NCI-H2081 (cell line): ENCODE results near the gene TEKT5.
"Not testable (repeated sequence)": the region's sequence is repeated elsewhere in the genome, so short reads cannot be mapped to it uniquely, and the experiment has no call there.

Experiments
- DNase-seq, 2 experiments: peaks; one replicate each; lab custom pipeline; 2025; lab: John Stamatoyannopoulos, UW

The TEKT5 gene

DNA sequence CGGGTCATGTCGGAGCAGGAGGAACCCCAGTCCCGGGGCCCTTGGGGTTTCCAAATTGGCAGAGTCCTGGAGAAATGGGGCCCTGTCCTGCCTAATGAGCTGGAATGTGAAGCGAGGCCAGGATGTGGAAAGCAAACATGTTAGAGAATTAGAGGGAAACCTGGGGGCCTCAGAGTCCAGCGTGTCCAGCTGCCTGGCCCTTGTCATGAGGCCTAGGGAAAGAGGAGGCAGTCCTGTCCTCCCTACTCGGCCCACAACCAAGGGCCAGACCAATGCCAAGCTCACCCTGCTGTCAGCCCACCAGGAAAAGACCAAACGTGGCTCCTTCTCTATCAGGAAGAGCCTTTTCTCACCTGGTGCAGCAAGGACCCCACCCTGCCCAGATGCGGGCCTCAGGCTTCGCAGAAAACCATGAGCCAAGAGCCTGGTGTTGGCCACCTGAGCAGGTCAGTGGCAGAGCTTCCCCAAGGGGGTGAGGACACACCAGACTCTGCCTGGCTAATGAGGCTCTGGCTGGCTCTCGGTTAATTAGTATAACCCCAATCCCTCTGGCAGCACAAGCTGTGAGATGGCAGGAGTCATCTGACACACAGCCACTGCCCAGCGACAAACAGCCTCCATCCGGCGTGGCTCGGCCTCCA lies 10.1 kb downstream of the TEKT5 start:
- DNase-seq, result no peak

- no peak for DNase-seq
Observed at GRCh38 chr16:10683170-10683569, 11.6 kb downstream of the TEKT5 start.

GRCh38 chr16:10682604-10683003 lies 12.1 kb downstream of the TEKT5 start:
- no peak for DNase-seq

GRCh38 chr16:10681310-10682308 lies 13.1 kb downstream of the TEKT5 start:
- DNase-seq, result no peak

DNA sequence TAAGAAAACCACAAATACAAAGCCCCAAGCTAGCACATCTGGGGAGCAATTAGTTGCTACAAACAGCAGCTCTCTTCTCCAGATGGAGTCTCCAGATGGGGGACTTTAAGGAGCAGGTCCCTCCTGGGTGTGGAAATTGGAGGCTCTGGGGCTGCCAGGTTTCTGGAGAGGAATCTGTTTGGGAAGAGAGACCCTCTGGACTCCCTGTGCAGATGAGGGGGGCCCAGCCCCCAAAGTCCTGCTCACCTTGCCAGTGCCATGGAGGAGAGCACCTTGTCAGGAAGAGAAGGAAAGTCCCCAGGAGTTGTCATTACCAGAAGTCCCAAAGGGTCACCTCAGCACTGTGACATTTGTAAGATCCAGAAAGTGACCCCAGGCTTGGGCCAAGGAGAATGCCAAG lies 14.8 kb downstream of the TEKT5 start:
- DNase-seq, result no peak

GRCh38 chr16:10679441-10679840 lies 15.3 kb downstream of the TEKT5 start:
- DNase-seq, result not testable (repeated sequence)

GRCh38 chr16:10678655-10679054 lies 16.1 kb downstream of the TEKT5 start:
- DNase-seq, result no peak

DNA sequence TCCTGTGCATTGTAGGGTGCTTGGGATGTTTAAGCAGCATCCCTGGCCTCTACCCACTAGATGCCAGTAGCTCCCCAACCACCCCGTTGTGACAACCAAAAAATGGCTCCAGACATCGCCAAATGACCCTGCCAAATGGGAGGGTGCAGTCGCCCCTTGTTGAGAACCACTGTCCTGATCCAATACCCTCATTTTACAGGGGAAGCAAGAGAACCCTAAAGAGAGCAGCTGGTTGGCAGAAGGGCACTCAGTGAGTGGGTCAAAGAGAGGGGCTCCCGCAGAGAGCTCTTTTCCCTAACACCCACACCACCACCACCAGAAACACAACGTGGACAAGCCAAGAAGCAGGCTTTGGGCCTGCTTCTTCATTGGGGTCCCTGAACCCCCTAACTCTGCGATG lies 18.4 kb downstream of the TEKT5 start:
- DNase-seq, result no peak

- no peak for DNase-seq
Observed at GRCh38 chr16:10675861-10676260, 18.9 kb downstream of the TEKT5 start.

DNA sequence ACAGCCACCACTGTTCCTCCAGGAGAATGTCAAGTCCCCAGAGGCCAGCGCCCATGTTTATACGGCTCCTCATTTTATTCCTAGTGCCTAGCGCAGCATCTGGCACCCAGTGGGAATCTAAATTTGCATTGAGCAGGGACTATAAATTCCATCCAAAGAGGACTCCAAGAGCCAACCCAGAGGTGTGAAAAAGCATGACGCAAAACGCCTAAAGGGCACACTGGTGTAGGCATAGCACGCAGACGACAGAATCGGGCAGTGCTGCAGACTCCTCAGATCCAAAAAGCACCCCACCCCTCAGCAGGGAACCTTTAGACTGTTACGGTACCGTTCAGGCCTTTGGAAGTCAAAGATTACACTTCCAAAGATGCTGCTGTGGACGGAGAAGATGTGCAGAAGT lies 19.5 kb downstream of the TEKT5 start:
- no peak for DNase-seq

GRCh38 chr16:10671729-10672128 lies 23.0 kb downstream of the TEKT5 start:
- no peak for DNase-seq

DNA sequence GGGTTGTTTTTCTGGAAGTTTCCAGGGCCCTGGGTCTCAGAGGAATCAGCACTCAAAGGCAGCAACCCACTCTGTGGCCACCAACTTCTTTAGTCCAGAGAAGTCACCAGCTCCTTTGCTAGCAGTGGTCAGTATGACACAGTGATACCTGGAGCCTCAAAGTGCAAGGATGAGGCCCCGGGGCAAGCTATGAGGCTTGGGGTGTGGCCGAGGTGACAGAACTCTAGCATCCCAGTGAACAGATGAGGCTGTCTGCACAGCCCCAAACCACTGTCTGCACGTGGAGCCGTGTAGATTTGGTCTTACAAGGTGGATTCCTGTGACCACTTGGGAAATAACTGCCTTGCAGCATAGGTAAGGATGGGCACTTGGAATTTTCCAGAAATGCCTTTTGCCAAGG lies 24.9 kb downstream of the TEKT5 start:
- DNase-seq, result no peak

DNA sequence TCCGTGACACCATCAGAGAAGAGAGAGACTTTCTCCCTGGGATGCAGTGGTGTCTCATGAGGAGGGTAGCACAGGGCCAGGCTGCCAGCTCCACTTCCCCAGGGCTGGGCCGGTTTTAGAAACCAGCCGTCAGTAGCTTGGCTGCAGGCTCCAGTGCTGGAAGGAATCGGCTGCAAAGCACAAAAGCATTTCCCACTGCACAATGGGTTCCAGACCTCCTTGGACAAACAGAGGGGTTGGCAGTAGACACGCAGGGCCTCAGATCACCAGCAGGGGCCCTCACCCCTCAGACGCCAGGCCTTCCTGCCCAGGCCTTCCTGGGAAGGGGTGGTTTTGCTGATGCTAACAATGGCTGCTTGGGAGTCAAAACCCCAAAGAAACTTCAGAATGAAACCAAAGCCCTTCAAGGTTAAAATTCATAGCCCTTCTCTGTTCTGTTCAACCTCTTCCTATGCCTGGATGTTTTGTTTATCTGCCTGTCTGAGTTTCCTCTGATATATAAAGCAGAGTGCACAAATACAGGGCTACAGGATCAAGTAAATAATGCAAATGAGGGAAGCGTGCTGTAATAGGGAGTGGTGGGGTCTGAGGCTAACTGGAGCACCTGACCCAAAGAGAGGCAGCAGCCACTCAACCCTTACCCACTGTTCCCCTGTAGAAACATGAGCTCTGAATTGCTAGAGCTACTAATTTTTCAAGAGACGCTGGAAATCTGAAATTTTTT lies 26.2 kb downstream of the TEKT5 start:
- no peak for DNase-seq

- no peak for DNase-seq
Observed at GRCh38 chr16:10667239-10667638, 27.5 kb downstream of the TEKT5 start.

DNA sequence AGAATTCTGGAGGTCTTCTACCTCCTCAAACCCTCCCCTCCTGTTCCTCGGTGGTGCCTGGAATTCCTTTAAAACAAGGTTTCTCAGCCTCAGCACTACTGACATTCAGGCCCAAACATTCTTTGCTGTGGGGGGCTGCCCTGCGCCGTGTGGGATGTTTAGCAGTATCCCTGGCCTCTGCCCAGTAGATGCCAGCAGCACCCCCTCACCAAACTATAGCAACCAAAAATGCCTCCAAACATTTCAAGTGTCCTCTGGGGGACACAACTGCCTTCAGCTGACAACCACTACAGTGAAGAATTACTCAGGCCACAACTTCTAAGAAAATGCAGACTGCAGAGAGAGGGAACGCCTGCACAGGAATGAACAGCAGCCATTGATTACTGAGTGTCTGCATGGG lies 28.4 kb downstream of the TEKT5 start:
- no peak for DNase-seq

DNA sequence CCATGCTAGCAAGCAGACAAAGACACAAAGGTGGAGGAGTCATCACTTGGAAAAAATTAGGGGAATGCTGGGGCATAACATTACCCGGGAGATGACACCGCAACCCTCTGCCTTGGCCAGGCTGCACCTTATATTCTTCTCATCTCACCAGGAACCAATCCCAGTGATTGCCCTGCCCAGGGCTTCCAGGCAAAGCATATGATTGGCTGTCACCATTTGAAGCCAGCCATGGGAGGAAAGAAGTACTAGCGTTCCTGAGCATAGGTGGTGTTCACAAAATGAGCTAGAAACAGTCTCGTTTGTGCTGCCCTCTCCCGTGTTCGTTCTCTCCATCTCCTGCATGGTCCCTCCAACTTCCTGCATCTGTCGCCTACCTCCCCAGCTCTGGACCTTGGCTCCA lies 29.6 kb downstream of the TEKT5 start:
- no peak for DNase-seq

GRCh38 chr16:10664720-10665126 lies 30.0 kb downstream of the TEKT5 start:
- no peak for DNase-seq

DNA sequence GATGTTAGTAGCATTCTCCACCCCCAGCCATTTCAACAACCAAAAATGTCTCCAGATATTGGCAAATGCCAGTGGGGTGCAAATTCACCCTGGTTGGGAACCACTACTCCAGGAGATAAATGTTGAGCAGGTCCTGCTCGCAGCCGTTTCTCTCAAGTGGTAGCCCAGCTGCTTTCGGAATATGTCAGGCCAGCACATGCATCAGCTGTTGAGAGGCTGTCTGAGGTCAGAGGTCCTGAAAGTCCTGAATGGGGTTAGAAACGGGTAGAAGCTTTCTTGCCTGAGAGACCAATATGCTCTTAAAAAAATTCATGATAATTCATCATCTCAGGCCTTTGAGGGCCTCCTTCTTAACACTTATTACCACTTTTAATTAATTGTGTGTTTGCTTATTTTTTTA lies 31.0 kb downstream of the TEKT5 start:
- DNase-seq, result no peak

DNA sequence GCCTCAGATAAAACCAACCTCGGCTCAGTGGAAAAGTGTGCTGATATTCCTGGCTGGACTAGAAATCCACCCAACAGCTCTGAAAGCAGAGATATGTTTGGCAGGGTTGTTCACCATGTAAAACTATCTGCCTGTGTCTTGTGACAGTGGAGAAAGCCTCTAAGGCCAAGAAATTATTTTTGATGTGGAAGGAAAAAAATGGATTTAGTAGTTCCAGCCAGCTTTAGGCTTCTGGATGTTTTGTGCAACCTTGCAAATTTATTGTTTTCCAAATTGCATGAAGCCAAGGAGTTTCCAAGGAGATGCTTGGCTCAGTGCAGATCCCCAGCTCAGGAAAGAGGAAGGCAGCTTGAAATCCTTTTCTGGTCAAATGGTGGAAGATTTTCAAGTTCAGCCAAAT lies 31.6 kb downstream of the TEKT5 start:
- no peak for DNase-seq

- DNase-seq, result no peak
Observed at GRCh38 chr16:10662212-10662611, 32.5 kb downstream of the TEKT5 start.

DNA sequence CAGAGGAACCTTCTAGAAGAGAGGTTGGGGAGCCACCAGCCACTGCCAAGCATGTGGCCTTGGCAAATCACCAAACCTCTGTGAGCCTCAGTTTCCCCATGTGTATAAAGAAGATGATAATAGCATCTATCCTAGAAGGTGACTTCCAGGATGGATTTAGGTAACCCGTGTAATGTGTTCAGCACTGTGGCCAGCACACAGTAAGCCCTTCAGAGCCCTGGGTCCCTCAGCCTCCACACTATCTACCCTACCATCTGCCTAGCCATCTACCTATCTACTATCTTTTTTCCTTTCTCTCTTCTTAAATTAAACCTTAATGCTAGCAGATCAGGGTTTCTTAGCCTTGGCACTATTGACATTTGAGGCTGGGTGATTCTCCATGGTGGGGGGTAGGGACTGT lies 33.0 kb downstream of the TEKT5 start:
- DNase-seq, result no peak

DNA sequence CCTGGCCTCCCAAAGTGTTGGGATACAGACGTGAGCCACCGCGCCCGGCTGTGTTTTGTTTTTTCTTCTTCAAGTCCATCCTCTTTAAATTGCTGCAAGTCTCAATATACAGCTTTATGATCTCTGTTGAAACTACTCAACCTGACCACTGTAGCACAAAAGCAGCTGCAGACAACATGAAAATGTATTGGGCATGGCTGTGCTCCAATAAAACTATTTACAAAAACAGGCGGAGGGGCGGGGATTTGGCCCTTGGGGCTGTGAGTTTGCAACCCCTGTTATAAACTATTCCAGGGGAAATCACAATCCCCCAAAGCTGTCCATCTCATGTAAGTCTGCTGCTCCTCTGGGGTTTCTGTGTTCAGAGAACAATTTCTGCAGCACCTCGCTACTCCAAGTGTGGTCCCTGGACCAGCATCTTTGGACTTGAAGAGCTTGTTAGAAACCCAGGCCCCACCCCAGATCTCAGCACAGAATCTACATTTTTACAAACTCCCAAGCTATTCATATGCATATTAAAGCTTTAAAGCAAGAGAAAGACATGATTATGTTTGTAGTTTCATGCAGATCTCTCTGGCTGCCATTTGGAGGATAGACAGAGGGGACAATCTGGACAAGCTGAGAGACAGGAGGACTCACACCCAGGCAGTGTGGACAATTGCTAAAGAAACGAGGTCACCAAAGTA lies 33.6 kb downstream of the TEKT5 start:
- no peak for DNase-seq
